ENCODE measurements around the gene UXS1.

GRCh38 chr2:106181064-106181463 is 13.0 kb downstream of the UXS1 start:
- no peak for TF ChIP-seq RAD21 (conservative IDR thresholded peaks at IDR 0.05)
- no peak for TF ChIP-seq EZH2 (IDR thresholded peaks at IDR 0.05; ENCODE audit: borderline replicate concordance, insufficient read depth, low read length, poor library complexity, severe bottlenecking)
- TF ChIP-seq CTCF (IDR thresholded peaks at IDR 0.05; ENCODE audit: poor library complexity, severe bottlenecking): no peak
- TF ChIP-seq REST (IDR thresholded peaks at IDR 0.05; ENCODE audit: borderline replicate concordance): no peak
